T47D (cell line): ENCODE data around the gene HOXC12.

Source experiments
- DNase-seq, 2 experiments: peaks; one replicate each; pipeline versions ENCODE4 v3.0.0 to v3.0.0-alpha.2; 2011 to 2012; ENCODE audit warnings: low read depth in 1 of 2, low spot score in 1 of 2
- JUND ChIP-seq: IDR thresholded peaks from 2 replicates; pipeline ENCODE4 v1.6.1; 2012; ENCODE audit warnings: low read depth
- in situ Hi-C: cut with HindIII; loops from 2 replicates; pipeline ENCODE4 v1.10.0; 2016; ENCODE audit warnings: low sequenced_read_pairs, low pct_unique_long_range_greater_than_20kb

HOXC12 gene

GRCh38 chr12:53985994-53986685, 31.4 kb downstream of the HOXC12 start:
- in situ Hi-C loops: no loop called here
- no peak for TF ChIP-seq JUND
- no peak for DNase-seq

- in situ Hi-C loops: no loop called here
- TF ChIP-seq JUND: no peak
- no peak for DNase-seq
Observed at GRCh38 chr12:53986686-53987483, 32.2 kb downstream of the HOXC12 start.

GRCh38 chr12:53987787-53988230, 33.1 kb downstream of the HOXC12 start:
- in situ Hi-C loops: no loop called here
- no peak for TF ChIP-seq JUND
- no peak for DNase-seq

GRCh38 chr12:53988541-53989226, 34.0 kb downstream of the HOXC12 start:
- in situ Hi-C loops: no loop called here
- DNase-seq: no peak

GRCh38 chr12:53989227-53990113, 34.8 kb downstream of the HOXC12 start:
- DNase-seq: peak in 1 of 2 experiments; percentile 88
- in situ Hi-C loops: no loop called here
- TF ChIP-seq JUND: no peak

More at GRCh38 chr12:53988541-53989226, 34.0 kb downstream of the HOXC12 start:
- no peak for TF ChIP-seq JUND

GRCh38 chr12:53990311-53991076, 35.8 kb downstream of the HOXC12 start:
- in situ Hi-C loops: no loop called here
- TF ChIP-seq JUND: no peak
- peak in 1 of 2 experiments; percentile 75 for DNase-seq

- in situ Hi-C loops: no loop called here
- no peak for TF ChIP-seq JUND
- no peak for DNase-seq
Observed at GRCh38 chr12:53991077-53991460, 36.4 kb downstream of the HOXC12 start.

- no peak for DNase-seq
- no peak for TF ChIP-seq JUND
- in situ Hi-C loops: no loop called here
Observed at GRCh38 chr12:53992377-53992889, 37.7 kb downstream of the HOXC12 start.

- no peak for TF ChIP-seq JUND
- in situ Hi-C loops: no loop called here
- no peak for DNase-seq
Observed at GRCh38 chr12:53993162-53994008, 38.7 kb downstream of the HOXC12 start.

GRCh38 chr12:53994009-53994263, 39.2 kb downstream of the HOXC12 start:
- no peak for TF ChIP-seq JUND
- no peak for DNase-seq
- in situ Hi-C loops: no loop called here
